NCI-H1694 (cell line): Measurements from ENCODE around the gene SLC29A3.
"Not testable (repeated sequence)": the region's sequence is repeated elsewhere in the genome, so short reads cannot be mapped to it uniquely, and the experiment has no call there.

Experiments
- DNase-seq: peaks from one replicate; lab custom pipeline; 2025; lab: John Stamatoyannopoulos, UW

Gene SLC29A3

GRCh38 chr10:71319042-71319799 lies at the start of gene SLC29A3:
Gene SLC29A3, plus strand, starts transcription at chr10:71319259. Its CDS starts 51 bp downstream, at chr10:71319310.
- peak; percentile 58 for DNase-seq

- DNase-seq: no peak
Observed at GRCh38 chr10:71269301-71270288, 49.5 kb upstream of the SLC29A3 start.

GRCh38 chr10:71270301-71271220 lies 48.5 kb upstream of the SLC29A3 start:
- peak; percentile 87 for DNase-seq

GRCh38 chr10:71271662-71272055 lies 47.4 kb upstream of the SLC29A3 start:
- DNase-seq: no peak

GRCh38 chr10:71272056-71272771 lies 46.8 kb upstream of the SLC29A3 start:
- no peak for DNase-seq

GRCh38 chr10:71272974-71273373 lies 46.1 kb upstream of the SLC29A3 start:
- DNase-seq: not testable (repeated sequence)

- no peak for DNase-seq
Observed at GRCh38 chr10:71273506-71273905, 45.6 kb upstream of the SLC29A3 start.

GRCh38 chr10:71274901-71275796 lies 43.9 kb upstream of the SLC29A3 start:
- no peak for DNase-seq

GRCh38 chr10:71276873-71277272 lies 42.2 kb upstream of the SLC29A3 start:
- no peak for DNase-seq

- no peak for DNase-seq
Observed at GRCh38 chr10:71277914-71278665, 41.0 kb upstream of the SLC29A3 start.

GRCh38 chr10:71278691-71279588 lies 40.1 kb upstream of the SLC29A3 start:
- peak; percentile 50 for DNase-seq

GRCh38 chr10:71279590-71280170 lies 39.4 kb upstream of the SLC29A3 start:
- DNase-seq: no peak

- no peak for DNase-seq
Observed at GRCh38 chr10:71280216-71280615, 38.8 kb upstream of the SLC29A3 start.

- DNase-seq: no peak
Observed at GRCh38 chr10:71280825-71281224, 38.2 kb upstream of the SLC29A3 start.

- DNase-seq: no peak
Observed at GRCh38 chr10:71281646-71282322, 37.3 kb upstream of the SLC29A3 start.

GRCh38 chr10:71282323-71282680 lies 36.8 kb upstream of the SLC29A3 start:
- DNase-seq: no peak

- DNase-seq: no peak
Observed at GRCh38 chr10:71283410-71283809, 35.6 kb upstream of the SLC29A3 start.
